Measurements from ENCODE around the gene TCP1.

DNA sequence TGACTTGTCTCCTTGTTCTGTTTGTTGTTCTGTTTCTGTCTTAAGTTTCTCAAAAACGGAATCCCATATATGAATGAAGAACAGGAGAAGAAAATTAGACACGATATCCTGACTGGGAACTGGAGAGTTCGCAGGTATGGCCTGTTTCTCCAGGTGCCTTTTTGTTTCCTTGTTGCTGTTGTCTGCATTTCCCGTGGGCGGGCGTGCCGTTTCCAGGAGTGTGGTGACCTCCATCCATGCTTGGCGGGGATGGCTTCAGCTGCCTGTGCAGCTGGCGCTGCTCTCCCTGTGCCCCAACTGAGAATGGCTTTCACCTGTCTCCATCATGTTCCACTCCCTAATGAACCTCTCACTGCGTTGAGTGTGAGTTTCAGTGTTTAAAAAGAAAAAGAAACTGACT, 15.1 kb upstream of the TCP1 start:
- TF ChIP-seq CTCF (IDR thresholded peaks at IDR 0.05) (no peak), POLR2A (IDR thresholded peaks at IDR 0.05) (no peak)
